Epithelial cell of esophagus (primary cell): Measurements from ENCODE around the gene MRPL34.

Experiments
- DNase-seq: peaks from one replicate; pipeline ENCODE4 v3.0.0; 2010; ENCODE audit warnings: low read depth
- H3K4me3 ChIP-seq: 2 replicates; pipeline ENCODE4 v1.5.1; 2011; ENCODE audit warnings: mild to moderate bottlenecking, low read length, control low read depth
- TF ChIP-seq, protein P1 (sequence below): IDR thresholded peaks from 2 replicates; pipeline ENCODE4 v1.5.1; 2011; ENCODE audit warnings: low read depth, mild to moderate bottlenecking, low read length, control low read depth, inconsistent platforms; ENCODE audit not compliant: insufficient read depth; ENCODE audit errors: missing control alignments

Gene MRPL34

GRCh38 chr19:17311455-17312188, 6.0 kb downstream of the MRPL34 start:
- peak; percentile 77 for DNase-seq
- TF ChIP-seq, protein P1, sequence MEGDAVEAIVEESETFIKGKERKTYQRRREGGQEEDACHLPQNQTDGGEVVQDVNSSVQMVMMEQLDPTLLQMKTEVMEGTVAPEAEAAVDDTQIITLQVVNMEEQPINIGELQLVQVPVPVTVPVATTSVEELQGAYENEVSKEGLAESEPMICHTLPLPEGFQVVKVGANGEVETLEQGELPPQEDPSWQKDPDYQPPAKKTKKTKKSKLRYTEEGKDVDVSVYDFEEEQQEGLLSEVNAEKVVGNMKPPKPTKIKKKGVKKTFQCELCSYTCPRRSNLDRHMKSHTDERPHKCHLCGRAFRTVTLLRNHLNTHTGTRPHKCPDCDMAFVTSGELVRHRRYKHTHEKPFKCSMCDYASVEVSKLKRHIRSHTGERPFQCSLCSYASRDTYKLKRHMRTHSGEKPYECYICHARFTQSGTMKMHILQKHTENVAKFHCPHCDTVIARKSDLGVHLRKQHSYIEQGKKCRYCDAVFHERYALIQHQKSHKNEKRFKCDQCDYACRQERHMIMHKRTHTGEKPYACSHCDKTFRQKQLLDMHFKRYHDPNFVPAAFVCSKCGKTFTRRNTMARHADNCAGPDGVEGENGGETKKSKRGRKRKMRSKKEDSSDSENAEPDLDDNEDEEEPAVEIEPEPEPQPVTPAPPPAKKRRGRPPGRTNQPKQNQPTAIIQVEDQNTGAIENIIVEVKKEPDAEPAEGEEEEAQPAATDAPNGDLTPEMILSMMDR, result no peak

GRCh38 chr19:17312189-17313113, 6.8 kb downstream of the MRPL34 start:
- no peak for DNase-seq
- H3K4me3 ChIP-seq, result no peak overlapping the region
- TF ChIP-seq, protein P1, result no peak

More at GRCh38 chr19:17311455-17312188, 6.0 kb downstream of the MRPL34 start:
- no peak overlapping the region for H3K4me3 ChIP-seq

DNA sequence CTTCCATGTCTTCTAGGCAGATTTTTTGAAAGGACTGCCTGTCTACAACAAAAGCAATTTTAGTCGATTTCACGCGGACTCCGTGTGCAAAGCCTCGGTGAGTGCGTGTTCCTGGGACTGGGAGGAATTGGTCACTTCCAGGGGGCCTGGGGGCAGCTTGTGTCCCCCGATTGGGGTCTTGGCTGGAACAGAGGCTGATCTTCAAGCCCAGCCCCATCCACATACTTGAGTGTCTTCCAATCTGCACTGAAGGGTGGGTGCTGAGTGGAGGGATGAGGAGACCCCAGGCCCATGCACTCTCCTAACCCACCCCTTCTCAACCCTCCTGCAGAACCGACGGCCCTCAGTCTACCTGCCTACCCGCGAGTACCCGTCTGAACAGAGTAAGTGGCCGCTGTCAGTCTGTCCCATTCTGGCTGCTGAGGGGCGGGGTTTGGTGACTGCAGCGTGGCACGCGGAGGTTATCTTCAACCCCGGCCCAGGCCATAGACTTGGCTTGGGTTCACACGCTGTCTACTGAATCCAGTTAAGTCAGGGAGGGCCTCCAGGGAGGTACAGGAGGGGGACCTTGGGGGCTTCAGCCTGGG, 8.4 kb downstream of the MRPL34 start:
- DNase-seq, result no peak
- TF ChIP-seq, protein P1, result no peak
- no peak overlapping the region for H3K4me3 ChIP-seq

- TF ChIP-seq, protein P1, result no peak
- H3K4me3 ChIP-seq, result no peak overlapping the region
- no peak for DNase-seq
These were observed 13.3 kb downstream of the MRPL34 start for GRCh38 chr19:17318966-17319365.

GRCh38 chr19:17319473-17320238, 14.0 kb downstream of the MRPL34 start:
- DNase-seq, result no peak
- H3K4me3 ChIP-seq, result no peak overlapping the region
- TF ChIP-seq, protein P1, result no peak

DNA sequence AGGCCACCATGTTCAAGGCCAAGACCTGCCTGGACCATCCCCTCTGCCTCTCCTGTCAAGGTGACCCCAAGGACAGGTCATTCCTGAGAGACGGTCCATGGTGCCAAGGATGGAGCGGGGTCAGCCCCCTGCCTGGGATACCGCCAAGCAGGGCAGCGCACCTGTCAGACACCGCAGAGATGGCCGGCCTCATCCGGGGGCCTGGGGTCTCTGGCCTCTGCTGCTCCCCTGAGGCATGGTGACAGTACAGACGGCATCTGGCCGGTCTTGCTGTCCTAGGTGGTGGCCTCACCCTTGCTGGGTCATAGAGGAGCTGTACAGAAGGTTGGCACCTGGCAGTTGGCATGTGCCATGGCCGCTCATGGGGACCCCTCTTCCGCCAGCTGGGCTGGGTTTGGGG, 14.8 kb downstream of the MRPL34 start:
- DNase-seq, result no peak
- H3K4me3 ChIP-seq, result no peak overlapping the region
- TF ChIP-seq, protein P1, result no peak
